Measurements from ENCODE around the gene ALDH4A1. TPM values are rescaled to one million over a fixed set of nuclear protein-coding genes. Genes with fewer than 3 reads are reported as not detected.
A peak's percentile ranks its signal among the peaks of the same experiment; 100 is the strongest.

The ALDH4A1 gene
- total RNA-seq, 3 donors from 2014 or later: 2.7 to 7.7 (median 5.6) TPM

GRCh38 chr1:18890706-18891425 lies 11.5 kb downstream of the ALDH4A1 start:
- ATAC-seq (no peak), DNase-seq (no peak)
- intact Hi-C loops (cut with DNase I, micrococcal nuclease): no loop called here

GRCh38 chr1:18886003-18886335 lies 16.4 kb downstream of the ALDH4A1 start:
- Histone ChIP-seq H3K36me3 (ENCODE audit: low read depth) (no peaks in the 10 kb centered on the region), H3K4me1 (ENCODE audit: low read depth) (no peaks in the 10 kb centered on the region), H3K9me3 (no peaks in the 10 kb centered on the region), H3K4me3 (no peak overlapping the region)
- ATAC-seq (peak; percentile 34), DNase-seq (no peak)
- intact Hi-C loops (cut with DNase I, micrococcal nuclease): no loop called here
- TF ChIP-seq, protein P1, sequence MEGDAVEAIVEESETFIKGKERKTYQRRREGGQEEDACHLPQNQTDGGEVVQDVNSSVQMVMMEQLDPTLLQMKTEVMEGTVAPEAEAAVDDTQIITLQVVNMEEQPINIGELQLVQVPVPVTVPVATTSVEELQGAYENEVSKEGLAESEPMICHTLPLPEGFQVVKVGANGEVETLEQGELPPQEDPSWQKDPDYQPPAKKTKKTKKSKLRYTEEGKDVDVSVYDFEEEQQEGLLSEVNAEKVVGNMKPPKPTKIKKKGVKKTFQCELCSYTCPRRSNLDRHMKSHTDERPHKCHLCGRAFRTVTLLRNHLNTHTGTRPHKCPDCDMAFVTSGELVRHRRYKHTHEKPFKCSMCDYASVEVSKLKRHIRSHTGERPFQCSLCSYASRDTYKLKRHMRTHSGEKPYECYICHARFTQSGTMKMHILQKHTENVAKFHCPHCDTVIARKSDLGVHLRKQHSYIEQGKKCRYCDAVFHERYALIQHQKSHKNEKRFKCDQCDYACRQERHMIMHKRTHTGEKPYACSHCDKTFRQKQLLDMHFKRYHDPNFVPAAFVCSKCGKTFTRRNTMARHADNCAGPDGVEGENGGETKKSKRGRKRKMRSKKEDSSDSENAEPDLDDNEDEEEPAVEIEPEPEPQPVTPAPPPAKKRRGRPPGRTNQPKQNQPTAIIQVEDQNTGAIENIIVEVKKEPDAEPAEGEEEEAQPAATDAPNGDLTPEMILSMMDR (IDR thresholded peaks at IDR 0.05): no peak

More at GRCh38 chr1:18890706-18891425, 11.5 kb downstream of the ALDH4A1 start:
- Histone ChIP-seq H3K4me1 (ENCODE audit: low read depth) (no peaks in the 10 kb centered on the region), H3K36me3 (ENCODE audit: low read depth) (no peaks in the 10 kb centered on the region), H3K9me3 (no peaks in the 10 kb centered on the region), H3K4me3 (no peak overlapping the region)
- TF ChIP-seq, protein P1 (IDR thresholded peaks at IDR 0.05): no peak

DNA sequence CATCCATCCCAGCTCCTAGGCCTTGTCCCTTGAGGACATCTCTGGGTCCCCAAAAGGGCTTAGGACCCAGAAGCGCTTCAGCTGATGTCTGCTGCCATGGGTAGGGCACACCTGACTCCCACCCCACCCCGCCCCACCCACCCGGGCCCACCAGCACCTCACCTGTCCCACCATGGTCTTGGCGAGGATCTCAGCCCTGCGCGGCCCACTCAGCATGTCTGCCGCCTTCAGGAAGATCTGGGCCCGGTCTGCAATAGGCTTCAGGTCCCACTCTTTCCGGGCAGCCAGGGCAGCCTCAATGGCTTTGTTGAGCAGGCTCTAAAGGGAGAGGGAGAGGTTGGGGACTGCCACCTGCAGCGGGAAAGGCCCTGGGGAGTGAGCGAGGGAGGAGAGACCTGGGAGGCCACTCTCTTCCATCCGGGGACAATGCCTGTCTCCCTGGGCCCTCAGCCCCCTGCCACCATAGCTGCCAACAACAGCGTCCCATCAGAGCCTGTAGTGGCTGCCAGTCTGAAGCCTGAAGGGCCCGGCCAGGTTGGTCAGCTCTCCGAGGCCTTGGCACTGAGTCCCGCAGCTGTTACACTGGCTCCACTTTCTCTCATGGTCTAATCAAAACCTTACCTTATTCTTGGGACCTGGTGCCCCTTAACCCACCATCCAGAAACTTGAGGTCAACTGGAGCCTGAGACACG lies 16.9 kb downstream of the ALDH4A1 start:
- intact Hi-C loops (cut with DNase I, micrococcal nuclease): no loop called here
- no peaks in the 10 kb centered on the region for H3K4me1 ChIP-seq (ENCODE audit: low read depth)
- ATAC-seq (no peak), DNase-seq (no peak)
- H3K9me3 ChIP-seq: no peaks in the 10 kb centered on the region
- TF ChIP-seq, protein P1 (IDR thresholded peaks at IDR 0.05): no peak
- no peak overlapping the region for H3K4me3 ChIP-seq
- H3K36me3 ChIP-seq (ENCODE audit: low read depth): no peaks in the 10 kb centered on the region

DNA sequence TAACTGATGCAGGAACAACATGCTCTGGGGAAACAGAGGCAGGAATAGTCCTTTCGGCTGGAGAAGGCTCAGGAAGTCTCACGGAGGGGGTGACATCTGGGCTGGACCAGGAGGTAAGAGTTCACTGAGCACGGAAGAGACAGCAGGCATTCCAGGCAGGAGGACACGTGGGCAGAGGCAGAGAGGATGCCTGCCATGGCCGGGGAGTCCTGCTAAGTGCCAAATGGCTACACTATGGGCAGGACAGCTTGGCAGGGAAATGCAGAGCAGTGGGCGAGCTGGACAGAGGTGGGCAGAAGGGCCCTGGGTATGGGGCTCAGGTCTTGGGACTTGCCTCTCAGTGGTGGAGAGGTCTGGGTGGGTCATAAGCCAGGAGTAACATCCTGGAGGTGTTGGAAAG lies 17.6 kb downstream of the ALDH4A1 start:
- no peak overlapping the region for H3K4me3 ChIP-seq
- ATAC-seq: no peak
- no peak for DNase-seq
- TF ChIP-seq, protein P1 (IDR thresholded peaks at IDR 0.05): no peak
- no peaks in the 10 kb centered on the region for H3K4me1 ChIP-seq (ENCODE audit: low read depth)
- no peaks in the 10 kb centered on the region for H3K36me3 ChIP-seq (ENCODE audit: low read depth)
- no peaks in the 10 kb centered on the region for H3K9me3 ChIP-seq
- intact Hi-C loops (cut with DNase I, micrococcal nuclease): no loop called here

DNA sequence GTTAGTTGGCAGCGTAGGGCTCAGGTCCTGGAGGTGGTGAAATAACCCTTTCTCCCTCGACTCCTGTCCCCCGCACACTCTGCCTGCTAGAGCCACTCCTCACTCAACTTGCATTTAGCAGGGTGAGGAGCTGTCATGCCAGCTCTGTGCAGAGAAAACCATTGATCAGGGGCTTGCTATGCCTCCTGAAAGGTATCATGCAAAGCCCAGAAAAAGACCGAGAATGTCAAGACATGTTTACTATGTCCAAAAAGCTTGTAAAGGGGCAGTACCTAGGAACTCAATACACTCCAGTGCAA lies 18.0 kb downstream of the ALDH4A1 start:
- ATAC-seq (no peak), DNase-seq (no peak)
- no peaks in the 10 kb centered on the region for H3K36me3 ChIP-seq (ENCODE audit: low read depth)
- TF ChIP-seq, protein P1 (IDR thresholded peaks at IDR 0.05): no peak
- H3K4me3 ChIP-seq: no peak overlapping the region
- H3K4me1 ChIP-seq (ENCODE audit: low read depth): no peaks in the 10 kb centered on the region
- H3K9me3 ChIP-seq: no peaks in the 10 kb centered on the region
- intact Hi-C loops (cut with DNase I, micrococcal nuclease): no loop called here
